Measurements from ENCODE around the gene CPNE8.

The CPNE8 gene

GRCh38 chr12:38931461-38931860 lies 26.1 kb upstream of the CPNE8 start:
- TF ChIP-seq CTCF (IDR thresholded peaks at IDR 0.05; ENCODE audit: extremely low read depth, insufficient read depth, missing control alignments), result no peak
- no peak for DNase-seq (ENCODE audit: low spot score)
- in situ Hi-C loops (cut with MboI; ENCODE audit: low pct_unique_long_range_greater_than_20kb, low sequenced_read_pairs, unreplicated experiment), result no loop called here

DNA sequence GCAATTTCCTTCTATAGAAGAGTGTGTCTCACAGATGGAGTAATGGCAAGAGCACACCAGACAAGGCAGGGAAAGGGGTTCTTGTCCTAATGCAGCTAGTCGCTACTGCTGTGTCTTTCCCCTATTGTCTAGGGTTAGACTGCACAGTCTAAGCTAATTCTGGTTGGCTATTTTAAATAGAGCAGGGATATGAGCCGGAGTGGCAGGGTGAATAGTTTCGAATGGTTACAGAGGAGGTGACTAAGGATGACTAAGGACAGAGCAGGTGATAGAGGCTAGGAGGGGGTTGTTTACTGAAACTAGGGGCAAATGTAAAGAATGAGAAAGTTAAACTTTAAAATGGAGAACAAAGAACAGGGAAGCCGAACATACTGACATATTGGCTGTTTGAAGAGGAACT lies 25.6 kb upstream of the CPNE8 start:
- no peak for DNase-seq (ENCODE audit: low spot score)
- in situ Hi-C loops (cut with MboI; ENCODE audit: low pct_unique_long_range_greater_than_20kb, low sequenced_read_pairs, unreplicated experiment), result no loop called here
- no peak for TF ChIP-seq CTCF (IDR thresholded peaks at IDR 0.05; ENCODE audit: extremely low read depth, insufficient read depth, missing control alignments)

DNA sequence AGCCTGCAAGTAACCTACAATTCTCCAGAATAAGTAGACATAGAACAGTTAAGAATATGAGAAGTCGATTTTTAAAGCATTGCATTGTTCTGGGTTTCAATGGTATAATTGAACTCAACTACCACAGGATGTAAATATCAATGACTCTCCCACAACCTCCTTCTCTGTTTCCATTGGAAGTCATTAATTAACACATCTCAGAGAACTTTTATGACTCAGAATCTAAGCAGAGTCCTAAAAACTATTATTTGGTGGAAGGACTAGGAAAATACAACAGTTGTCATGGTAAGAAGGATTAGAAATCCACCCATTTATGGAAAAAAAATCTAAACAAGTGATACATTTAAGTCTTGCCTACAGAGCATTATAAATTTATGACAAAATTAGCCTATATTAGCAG lies 21.1 kb upstream of the CPNE8 start:
- no peak for TF ChIP-seq CTCF (IDR thresholded peaks at IDR 0.05; ENCODE audit: extremely low read depth, insufficient read depth, missing control alignments)
- in situ Hi-C loops (cut with MboI; ENCODE audit: low pct_unique_long_range_greater_than_20kb, low sequenced_read_pairs, unreplicated experiment), result no loop called here

GRCh38 chr12:38921025-38921677 lies 15.8 kb upstream of the CPNE8 start:
- in situ Hi-C loops (cut with MboI; ENCODE audit: low pct_unique_long_range_greater_than_20kb, low sequenced_read_pairs, unreplicated experiment), result loop anchor here (25.0 kb wide), 1 partner anchor 584 kb away; no protein-coding TSS in a partner anchor
- peak; percentile 77 for TF ChIP-seq CTCF (IDR thresholded peaks at IDR 0.05; ENCODE audit: extremely low read depth, insufficient read depth, missing control alignments)
- peak; percentile 30 for DNase-seq (ENCODE audit: low spot score)

More for the DNA sequence above, 21.1 kb upstream of the CPNE8 start:
- DNase-seq (ENCODE audit: low spot score), result no peak

GRCh38 chr12:38919191-38919590 lies 13.8 kb upstream of the CPNE8 start:
- no peak for DNase-seq (ENCODE audit: low spot score)
- in situ Hi-C loops (cut with MboI; ENCODE audit: low pct_unique_long_range_greater_than_20kb, low sequenced_read_pairs, unreplicated experiment), result loop anchor here (25.0 kb wide), 1 partner anchor 582 kb away; no protein-coding TSS in a partner anchor

DNA sequence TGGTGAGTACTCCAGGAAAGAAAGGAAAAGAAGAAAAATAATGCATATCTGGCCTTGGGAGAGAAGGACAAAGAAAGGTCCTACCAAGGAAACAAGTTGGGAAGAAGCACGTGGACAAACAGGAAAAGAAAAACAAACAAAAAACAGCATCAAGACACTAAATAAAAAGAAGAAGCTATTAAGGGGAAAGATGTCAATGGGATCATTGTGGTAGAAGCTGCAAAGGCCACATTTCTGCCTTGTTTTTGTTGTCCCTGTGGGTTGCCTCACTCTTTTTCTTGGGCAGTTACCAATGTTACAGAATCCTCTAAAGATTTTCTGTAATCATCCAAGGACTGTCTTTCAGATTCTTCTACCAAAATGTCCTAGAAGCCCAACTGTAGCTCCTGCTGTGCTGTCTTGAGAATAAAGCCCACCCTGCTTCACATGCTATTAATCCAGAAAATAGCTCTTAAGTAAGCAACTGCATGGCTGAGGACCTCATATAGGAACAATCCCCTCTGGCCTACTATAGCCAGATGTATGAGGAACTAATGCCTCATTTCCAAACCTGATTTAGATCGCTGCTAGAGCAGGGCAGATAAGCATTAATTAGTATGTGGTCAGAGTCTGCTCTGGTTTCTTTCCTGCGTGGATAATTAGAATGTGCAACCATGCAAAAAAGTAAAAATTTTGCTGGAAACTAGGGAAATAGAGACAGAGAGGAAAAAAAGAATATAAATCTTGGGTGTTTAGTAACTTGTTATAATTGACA lies 10.2 kb upstream of the CPNE8 start:
- TF ChIP-seq CTCF (IDR thresholded peaks at IDR 0.05; ENCODE audit: extremely low read depth, insufficient read depth, missing control alignments), result no peak
- in situ Hi-C loops (cut with MboI; ENCODE audit: low pct_unique_long_range_greater_than_20kb, low sequenced_read_pairs, unreplicated experiment), result loop anchor here (25.0 kb wide), 1 partner anchor 578 kb away; no protein-coding TSS in a partner anchor
- no peak for DNase-seq (ENCODE audit: low spot score)

More at GRCh38 chr12:38919191-38919590, 13.8 kb upstream of the CPNE8 start:
- TF ChIP-seq CTCF (IDR thresholded peaks at IDR 0.05; ENCODE audit: extremely low read depth, insufficient read depth, missing control alignments), result no peak

Measured in GM13977 (cell line).